AG09309 (cell line): ENCODE measurements around the gene ZNF652.

Experiments used
- DNase-seq: peaks from one replicate; pipeline ENCODE4 v3.0.0-alpha.2; 2010; ENCODE audit warnings: low read depth
- H3K4me3 ChIP-seq: 2 replicates; pipeline ENCODE4 v1.5.1; 2011; ENCODE audit warnings: mild to moderate bottlenecking, low read depth, low read length, moderate library complexity; ENCODE audit not compliant: control insufficient read depth
- CTCF ChIP-seq: IDR thresholded peaks from 2 replicates; pipeline ENCODE4 v1.5.1; 2011; ENCODE audit warnings: mild to moderate bottlenecking, low read depth, low read length, inconsistent platforms; ENCODE audit not compliant: insufficient read depth, control insufficient read depth; ENCODE audit errors: missing control alignments

The ZNF652 gene

GRCh38 chr17:49386373-49386772 lies 24.3 kb upstream of the ZNF652 start:
- no peak for DNase-seq
- no peak for TF ChIP-seq CTCF

GRCh38 chr17:49384951-49385350 lies 22.9 kb upstream of the ZNF652 start:
- no peak for DNase-seq
- TF ChIP-seq CTCF = no peak

More at GRCh38 chr17:49386373-49386772, 24.3 kb upstream of the ZNF652 start:
- H3K4me3 ChIP-seq = no peak overlapping the region

GRCh38 chr17:49383060-49383459 lies 21.0 kb upstream of the ZNF652 start:
- no peak for TF ChIP-seq CTCF
- DNase-seq = no peak
- H3K4me3 ChIP-seq = no peak overlapping the region

More at GRCh38 chr17:49384951-49385350, 22.9 kb upstream of the ZNF652 start:
- no peak overlapping the region for H3K4me3 ChIP-seq

- TF ChIP-seq CTCF = no peak
- H3K4me3 ChIP-seq = no peak overlapping the region
- no peak for DNase-seq
Observed at GRCh38 chr17:49382556-49382955, 20.5 kb upstream of the ZNF652 start.

- H3K4me3 ChIP-seq = no peak overlapping the region
- TF ChIP-seq CTCF = no peak
- no peak for DNase-seq
Observed at GRCh38 chr17:49381793-49382192, 19.7 kb upstream of the ZNF652 start.

- no peak overlapping the region for H3K4me3 ChIP-seq
- DNase-seq = no peak
- no peak for TF ChIP-seq CTCF
Observed at GRCh38 chr17:49381033-49381432, 19.0 kb upstream of the ZNF652 start.

GRCh38 chr17:49379926-49380325 lies 17.9 kb upstream of the ZNF652 start:
- DNase-seq = no peak
- H3K4me3 ChIP-seq = no peak overlapping the region

More at GRCh38 chr17:49379926-49380325, 17.9 kb upstream of the ZNF652 start:
- no peak for TF ChIP-seq CTCF
